Lower leg skin (tissue), 3 donors: Measurements from ENCODE around the gene RIC3.

Source experiments
- POLR2A ChIP-seq, 2 donors: fragments of 450-650 bp; IDR thresholded peaks; one replicate each; pipeline ENCODE4 v1.6.1; 2016 to 2017; ENCODE audit warnings: antibody characterized with exemption in 2 of 2, mild to moderate bottlenecking in 1 of 2, moderate library complexity in 1 of 2
- TF ChIP-seq, protein P1 (sequence below), 3 donors: fragments of 450-650 bp; IDR thresholded peaks; one replicate each; pipeline ENCODE4 v1.5.1; 2016; ENCODE audit warnings: antibody characterized with exemption in 3 of 3, mild to moderate bottlenecking in 3 of 3, moderate library complexity in 2 of 3

DNA sequence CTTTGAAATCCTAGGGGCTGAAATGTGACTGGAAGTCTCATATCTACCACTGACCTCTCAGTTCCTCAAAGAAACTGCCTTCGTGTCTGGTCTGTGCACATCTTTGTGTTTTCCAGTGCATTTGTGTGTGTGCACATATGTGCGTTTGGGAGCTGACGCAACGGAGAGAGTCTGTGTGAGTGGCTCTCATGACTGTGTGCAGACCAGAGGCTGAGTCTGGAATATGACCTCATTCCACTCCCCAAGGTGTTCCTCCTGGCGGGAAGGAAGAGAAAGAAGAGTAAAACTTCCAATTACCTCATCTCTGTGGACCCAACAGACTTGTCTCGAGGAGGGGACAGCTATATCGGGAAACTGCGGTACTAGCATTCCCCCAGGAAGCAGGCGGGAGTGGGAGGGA is 71.4 kb downstream of the RIC3 start:
- no peak for TF ChIP-seq POLR2A (IDR thresholded peaks at IDR 0.05)
- TF ChIP-seq, protein P1, sequence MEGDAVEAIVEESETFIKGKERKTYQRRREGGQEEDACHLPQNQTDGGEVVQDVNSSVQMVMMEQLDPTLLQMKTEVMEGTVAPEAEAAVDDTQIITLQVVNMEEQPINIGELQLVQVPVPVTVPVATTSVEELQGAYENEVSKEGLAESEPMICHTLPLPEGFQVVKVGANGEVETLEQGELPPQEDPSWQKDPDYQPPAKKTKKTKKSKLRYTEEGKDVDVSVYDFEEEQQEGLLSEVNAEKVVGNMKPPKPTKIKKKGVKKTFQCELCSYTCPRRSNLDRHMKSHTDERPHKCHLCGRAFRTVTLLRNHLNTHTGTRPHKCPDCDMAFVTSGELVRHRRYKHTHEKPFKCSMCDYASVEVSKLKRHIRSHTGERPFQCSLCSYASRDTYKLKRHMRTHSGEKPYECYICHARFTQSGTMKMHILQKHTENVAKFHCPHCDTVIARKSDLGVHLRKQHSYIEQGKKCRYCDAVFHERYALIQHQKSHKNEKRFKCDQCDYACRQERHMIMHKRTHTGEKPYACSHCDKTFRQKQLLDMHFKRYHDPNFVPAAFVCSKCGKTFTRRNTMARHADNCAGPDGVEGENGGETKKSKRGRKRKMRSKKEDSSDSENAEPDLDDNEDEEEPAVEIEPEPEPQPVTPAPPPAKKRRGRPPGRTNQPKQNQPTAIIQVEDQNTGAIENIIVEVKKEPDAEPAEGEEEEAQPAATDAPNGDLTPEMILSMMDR (IDR thresholded peaks at IDR 0.05) = no peak
